ENCODE results near the gene KCNQ1.

- TF ChIP-seq CTCF (IDR thresholded peaks at IDR 0.05): no peak
- TF ChIP-seq POLR2A (IDR thresholded peaks at IDR 0.05): no peak
- no peak for TF ChIP-seq EP300 (IDR thresholded peaks at IDR 0.05)
Measured at GRCh38 chr11:2711161-2711560, 266.4 kb downstream of the KCNQ1 start.
